GM23248 (cell line): Measurements from ENCODE around the gene KCNAB1. TPM values are rescaled to one million over a fixed set of nuclear protein-coding genes. Genes with fewer than 3 reads are reported as not detected.

Experiments used
- DNase-seq: peaks from one replicate; pipeline ENCODE4 v3.0.0-alpha.2; 2015
- H2AFZ ChIP-seq: fragments of 200-600 bp; sonication (generic); 2 replicates; pipeline ENCODE4 v1.6.1; 2016; ENCODE audit warnings: antibody characterized with exemption
- H3F3A ChIP-seq: fragments of 200-600 bp; sonication (generic); 2 replicates; pipeline ENCODE4 v1.6.1; 2016; ENCODE audit warnings: mild to moderate bottlenecking, antibody characterized with exemption, mixed run types; ENCODE audit not compliant: insufficient read depth
- H3K27ac ChIP-seq: fragments of 200-600 bp; sonication (generic); 2 replicates; pipeline ENCODE4 v1.5.1; 2016; ENCODE audit warnings: mild to moderate bottlenecking
- H3K27me3 ChIP-seq: fragments of 200-600 bp; sonication (generic); replicated peaks from 2 replicates; pipeline ENCODE4 v1.6.1; 2016; ENCODE audit warnings: mild to moderate bottlenecking; ENCODE audit not compliant: insufficient read depth
- H3K36me3 ChIP-seq: fragments of 200-600 bp; sonication (generic); 2 replicates; pipeline ENCODE4 v1.6.1; 2016; ENCODE audit warnings: low read depth, mild to moderate bottlenecking
- H3K4me1 ChIP-seq: fragments of 200-600 bp; sonication (generic); 2 replicates; pipeline ENCODE4 v1.6.1; 2016; ENCODE audit warnings: mild to moderate bottlenecking; ENCODE audit not compliant: insufficient read depth
- H3K4me2 ChIP-seq: fragments of 200-600 bp; sonication (generic); one replicate; pipeline ENCODE4 v1.6.1; 2016; ENCODE audit warnings: mild to moderate bottlenecking; ENCODE audit not compliant: unreplicated experiment
- H3K4me3 ChIP-seq: fragments of 200-600 bp; sonication (generic); 2 replicates; pipeline ENCODE4 v1.5.1; 2016; ENCODE audit warnings: mild to moderate bottlenecking
- H3K79me2 ChIP-seq: fragments of 200-600 bp; sonication (generic); 2 replicates; pipeline ENCODE4 v1.6.1; 2016; ENCODE audit warnings: mild to moderate bottlenecking; ENCODE audit not compliant: insufficient read depth
- H3K9ac ChIP-seq: fragments of 200-600 bp; sonication (generic); 2 replicates; pipeline ENCODE4 v1.6.1; 2016; ENCODE audit warnings: mild to moderate bottlenecking
- H3K9me2 ChIP-seq: fragments of 200-600 bp; sonication (generic); 2 replicates; pipeline ENCODE4 v1.6.1; 2016; ENCODE audit warnings: mixed run types, mild to moderate bottlenecking, moderate library complexity; ENCODE audit not compliant: insufficient read depth
- H3K9me3 ChIP-seq: fragments of 200-600 bp; sonication (generic); one replicate; pipeline ENCODE4 v1.6.1; 2017; ENCODE audit warnings: low read depth
- H4K20me1 ChIP-seq: fragments of 200-600 bp; sonication (generic); 2 replicates; pipeline ENCODE4 v1.6.0; 2016; ENCODE audit not compliant: insufficient read depth
- EZH2 ChIP-seq: fragments of 200-600 bp; sonication (generic); IDR thresholded peaks from 2 replicates; pipeline ENCODE4 v1.6.1; 2018; ENCODE audit warnings: antibody characterized with exemption, mild to moderate bottlenecking; ENCODE audit not compliant: insufficient read depth, poor library complexity, severe bottlenecking
- EZH2phosphoT487 ChIP-seq: fragments of 200-600 bp; sonication (generic); IDR thresholded peaks from 2 replicates; pipeline ENCODE4 v1.6.1; 2018; ENCODE audit warnings: antibody characterized with exemption, moderate library complexity, mild to moderate bottlenecking, low read depth; ENCODE audit not compliant: insufficient read depth
- WGBS, 2 experiments: methylation state at CpG; one replicate each; pipeline ENCODE4 v1.1.6; 2015 to 2017; ENCODE audit warnings: low lambda C conversion rate in 2 of 2, low coverage in 1 of 2; ENCODE audit errors: missing lambda C conversion rate in 2 of 2; 5-methylcytosine and 5-hydroxymethylcytosine counted together
- in situ Hi-C: fragments of 300-500 bp; cut with MboI; formaldehyde crosslinking; loops from 2 replicates; pipeline ENCODE4 v1.15.0; 2020
- polyA plus RNA-seq: library from polyadenylated mRNA; unstranded; fragments of >200 nt; fragmentation: Nextera tagmentation; extraction: Ambion mirVana; gene quantifications from 2 replicates; pipeline ENCODE4 v1.2.1, GENCODE V29; 2016
- total RNA-seq: library from RNA; depleted of rRNA; stranded (reverse); fragments of >200 nt; shearing (Covaris generic); gene quantifications from 2 replicates; pipeline ENCODE4 v1.2.3, GENCODE V29; 2014

The KCNAB1 gene
- total and polyA plus RNA-seq, 2 experiments from 2014 or later: 1.1 TPM; not detected in 1

DNA sequence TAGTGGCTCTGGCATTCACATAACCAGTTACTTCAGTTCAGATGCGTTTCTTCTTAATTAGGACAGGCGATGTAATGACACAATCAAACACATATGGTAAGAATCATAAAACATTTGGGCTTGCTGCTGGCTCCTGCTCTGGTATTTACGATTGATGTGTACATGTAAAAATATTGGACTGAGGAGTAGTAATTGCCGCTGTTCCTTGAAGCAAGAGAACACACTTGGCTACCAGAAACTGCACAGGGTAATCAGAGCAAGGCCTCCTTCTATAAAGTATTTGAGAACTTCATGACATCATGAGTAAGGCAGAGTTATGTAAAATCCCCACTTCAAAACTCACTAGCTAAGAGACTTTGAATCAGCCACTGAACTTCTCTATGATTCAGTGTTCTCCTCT lies 276.5 kb downstream of the KCNAB1 start:
- Histone ChIP-seq H3F3A (peaks cover 14% of the 10 kb centered on the region; the same call in 1 of the 2 replicates), H3K4me1 (peaks cover 13% of the 10 kb centered on the region), H2AFZ (peak overlapping the region; percentile 3; the same call in 1 of the 2 replicates), H3K9ac (no peak overlapping the region), H3K36me3 (no peaks in the 10 kb centered on the region), H3K9me3 (no peaks in the 10 kb centered on the region), H3K79me2 (no peaks in the 10 kb centered on the region), H3K27me3 (no peaks in the 10 kb centered on the region), H4K20me1 (no peaks in the 10 kb centered on the region), H3K4me2 (no peak overlapping the region), H3K9me2 (no peaks in the 10 kb centered on the region), H3K27ac (peak overlapping the region; percentile 12; the same call in 1 of the 2 replicates), H3K4me3 (no peak overlapping the region)
- TF ChIP-seq EZH2: no peak
- TF ChIP-seq EZH2phosphoT487: no peak
- 11 to 13% methylated on average over 4 of the region's 4 CpGs for WGBS, 2 experiments
- in situ Hi-C loops: no loop called here
- peak; percentile 59 for DNase-seq

DNA sequence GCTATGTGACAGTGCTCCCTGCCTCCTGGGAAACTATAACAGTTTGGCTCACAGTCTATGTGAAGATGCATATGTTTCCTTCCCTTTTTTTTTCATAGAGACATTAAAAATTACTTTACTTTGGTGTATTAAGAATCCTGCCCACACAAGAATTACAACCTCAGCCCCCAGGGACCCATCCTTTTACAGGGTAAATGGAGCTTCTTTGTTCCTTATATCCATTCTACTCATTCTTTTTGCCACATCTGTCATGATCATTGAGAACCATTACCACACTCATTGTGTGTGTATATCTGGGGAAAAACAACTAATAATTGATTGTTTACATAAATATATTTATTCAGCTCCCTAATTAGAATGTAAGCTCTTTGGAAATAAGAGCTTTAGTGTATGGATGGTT lies 277.2 kb downstream of the KCNAB1 start:
- H3K36me3 ChIP-seq: no peaks in the 10 kb centered on the region
- H3K27ac ChIP-seq: no peak overlapping the region
- peaks cover 13% of the 10 kb centered on the region for H3K4me1 ChIP-seq
- TF ChIP-seq EZH2 (no peak), EZH2phosphoT487 (no peak)
- no peak for DNase-seq
- no peak overlapping the region for H3K9ac ChIP-seq
- no peaks in the 10 kb centered on the region for H3K27me3 ChIP-seq
- in situ Hi-C loops: no loop called here
- no peaks in the 10 kb centered on the region for H3K9me3 ChIP-seq
- no peak overlapping the region for H2AFZ ChIP-seq
- no peaks in the 10 kb centered on the region for H4K20me1 ChIP-seq
- H3K4me2 ChIP-seq: no peak overlapping the region
- H3K4me3 ChIP-seq: no peak overlapping the region
- H3K9me2 ChIP-seq: no peaks in the 10 kb centered on the region
- H3F3A ChIP-seq: peaks cover 14% of the 10 kb centered on the region; the same call in 1 of the 2 replicates
- no peaks in the 10 kb centered on the region for H3K79me2 ChIP-seq

DNA sequence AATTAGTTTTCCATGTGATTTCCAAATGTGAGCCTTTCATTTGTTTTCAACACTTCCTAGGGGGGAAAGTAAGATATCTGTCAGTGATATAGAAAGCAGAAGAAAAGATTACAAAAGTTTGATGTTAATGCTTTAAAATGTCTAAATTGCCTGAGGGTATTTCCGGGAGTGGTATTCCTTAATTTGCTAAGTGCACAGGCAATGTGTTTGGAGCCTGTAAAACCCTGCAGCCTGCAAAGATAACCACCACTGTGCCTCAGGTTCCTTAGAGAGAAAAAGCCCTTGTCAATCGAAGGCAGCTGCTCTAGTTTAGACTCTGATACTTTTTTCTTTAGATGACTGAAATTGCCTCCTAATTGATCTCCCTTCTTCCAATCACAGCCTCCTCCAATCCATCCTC lies 279.7 kb downstream of the KCNAB1 start:
- Histone ChIP-seq H4K20me1 (no peaks in the 10 kb centered on the region), H3K9me3 (no peaks in the 10 kb centered on the region), H3K27me3 (no peaks in the 10 kb centered on the region), H2AFZ (no peak overlapping the region), H3K79me2 (no peaks in the 10 kb centered on the region), H3K9ac (no peak overlapping the region), H3K36me3 (no peaks in the 10 kb centered on the region), H3K4me3 (no peak overlapping the region), H3K9me2 (no peaks in the 10 kb centered on the region), H3K4me2 (no peak overlapping the region), H3K27ac (no peak overlapping the region), H3F3A (peaks cover 14% of the 10 kb centered on the region; the same call in 1 of the 2 replicates), H3K4me1 (peaks cover 13% of the 10 kb centered on the region)
- TF ChIP-seq EZH2 (no peak), EZH2phosphoT487 (no peak)
- WGBS, 2 experiments: 71 to 81% methylated on average over 2 of the region's 2 CpGs
- DNase-seq: no peak
- in situ Hi-C loops: no loop called here

DNA sequence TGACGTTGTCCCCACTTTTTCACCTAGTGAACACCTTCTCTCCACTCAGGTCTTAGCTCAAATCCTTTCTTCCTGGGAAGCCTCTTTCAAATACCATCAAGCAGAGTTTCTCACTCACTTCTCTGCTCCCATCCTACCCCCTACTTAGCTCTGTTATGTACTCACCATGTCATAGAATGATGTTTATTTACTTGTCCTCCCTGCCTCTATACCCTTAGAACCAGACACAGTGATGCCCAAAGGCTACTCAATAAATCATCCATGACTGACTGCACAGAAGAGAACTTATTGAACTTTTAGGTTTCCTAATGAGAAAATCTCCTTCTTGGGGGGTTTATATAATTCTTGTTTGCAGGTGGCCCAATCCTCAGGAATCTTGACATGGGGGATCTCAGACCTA lies 280.4 kb downstream of the KCNAB1 start:
- Histone ChIP-seq H2AFZ (no peak overlapping the region), H4K20me1 (no peaks in the 10 kb centered on the region), H3K27ac (no peak overlapping the region), H3K27me3 (no peaks in the 10 kb centered on the region), H3K9me3 (no peaks in the 10 kb centered on the region), H3K36me3 (no peaks in the 10 kb centered on the region), H3K4me1 (peaks cover 13% of the 10 kb centered on the region), H3K4me3 (no peak overlapping the region), H3K79me2 (no peaks in the 10 kb centered on the region), H3K9me2 (no peaks in the 10 kb centered on the region), H3K9ac (no peak overlapping the region), H3F3A (peaks cover 14% of the 10 kb centered on the region; the same call in 1 of the 2 replicates), H3K4me2 (no peak overlapping the region)
- TF ChIP-seq EZH2phosphoT487 (no peak), EZH2 (no peak)
- no peak for DNase-seq
- in situ Hi-C loops: no loop called here
- 79 to 80% methylated on average over 1 of the region's 1 CpG for WGBS, 2 experiments

DNA sequence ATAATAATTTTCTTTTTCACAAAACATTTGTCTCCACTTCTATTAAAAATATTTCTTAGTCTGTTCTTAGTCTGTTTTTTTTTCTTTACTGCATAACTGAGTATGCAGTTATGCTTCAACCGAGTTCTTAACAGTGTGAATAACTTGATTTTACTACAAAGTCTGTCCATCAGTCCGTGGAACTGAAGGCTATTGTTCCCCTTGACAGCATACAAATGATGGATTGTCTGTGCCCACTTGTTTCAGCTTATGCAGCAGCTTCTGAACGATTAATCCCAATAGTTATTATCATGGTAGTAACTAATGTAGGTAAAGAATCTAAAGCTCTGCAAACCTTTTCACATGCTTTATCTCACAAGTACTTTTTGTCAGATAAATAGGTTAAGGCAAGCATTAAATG lies 283.8 kb downstream of the KCNAB1 start:
- H4K20me1 ChIP-seq: no peaks in the 10 kb centered on the region
- no peak for DNase-seq
- no peak overlapping the region for H3K4me3 ChIP-seq
- H3K9me3 ChIP-seq: no peaks in the 10 kb centered on the region
- H3K9me2 ChIP-seq: no peaks in the 10 kb centered on the region
- TF ChIP-seq EZH2phosphoT487 (no peak), EZH2 (no peak)
- H2AFZ ChIP-seq: no peak overlapping the region
- H3K27me3 ChIP-seq: no peaks in the 10 kb centered on the region
- H3K36me3 ChIP-seq: no peaks in the 10 kb centered on the region
- in situ Hi-C loops: no loop called here
- no peaks in the 10 kb centered on the region for H3K79me2 ChIP-seq
- no peak overlapping the region for H3K9ac ChIP-seq
- 53 to 56% methylated on average over 3 of the region's 3 CpGs for WGBS, 2 experiments
- H3F3A ChIP-seq: no peaks in the 10 kb centered on the region
- H3K4me2 ChIP-seq: no peak overlapping the region
- H3K27ac ChIP-seq: no peak overlapping the region
- H3K4me1 ChIP-seq: no peaks in the 10 kb centered on the region
